ENCODE results near the gene TRIM45.

The TRIM45 gene

GRCh38 chr1:117066367-117066766, 55.2 kb downstream of the TRIM45 start:
- no peak overlapping the region for H3K4me3 ChIP-seq
- H3K27me3 ChIP-seq, result no peaks in the 10 kb centered on the region
- H3K27ac ChIP-seq, result no peak overlapping the region
- intact Hi-C loops (cut with DNase I; ENCODE audit: low total_unique reads), result loop anchor here (2.0 kb wide), 1 partner anchor 62 kb away; no protein-coding TSS in a partner anchor
- no peaks in the 10 kb centered on the region for H3K4me1 ChIP-seq
- no peaks in the 10 kb centered on the region for H3K36me3 ChIP-seq
- no peak for TF ChIP-seq CTCF (IDR thresholded peaks at IDR 0.05)
- no peaks in the 10 kb centered on the region for H3K9me3 ChIP-seq
- DNase-seq, result no peak

GRCh38 chr1:117061986-117062415, 59.5 kb downstream of the TRIM45 start:
- Histone ChIP-seq H3K9me3 (no peaks in the 10 kb centered on the region), H3K27me3 (no peaks in the 10 kb centered on the region), H3K4me3 (no peak overlapping the region), H3K4me1 (peaks cover 0 to 13% (median 10%) of the 10 kb centered on the region in 4 donors), H3K27ac (no peak overlapping the region), H3K36me3 (no peaks in the 10 kb centered on the region)
- no peak for TF ChIP-seq CTCF (IDR thresholded peaks at IDR 0.05)
- intact Hi-C loops (cut with DNase I; ENCODE audit: low total_unique reads), result loop anchor here (2.0 kb wide), 1 partner anchor 59 kb away; the partner anchor contains the start of gene TRIM45
- DNase-seq, result no peak

All from tibial artery (tissue), 4 donors.